HCT116 (cell line): Measurements from ENCODE around the gene EFL1. TPM values are rescaled to one million over a fixed set of nuclear protein-coding genes. Genes with fewer than 3 reads are reported as not detected.

Experiments
- ATAC-seq: fragments of 200-7000 bp; cut with Tn5 transposase; 2 replicates; pipeline ENCODE4 v1.9.1; 2020; ENCODE audit warnings: mild to moderate bottlenecking, moderate library complexity
- BruUV-seq: library from RNA; stranded (reverse); fragments of 400-500 nt; replicated peaks from 2 replicates; lab custom pipeline; 2021; lab: Mats Ljungman, UMichigan
- CTCF ChIA-PET: fragments of 300-600 bp; sonication (Branson Sonifier 250); formaldehyde crosslinking; loops from one replicate; lab custom pipeline; 2021; ENCODE audit warnings: antibody characterized with exemption; lab: Charles Lee
- POLR2A ChIA-PET: fragments of 300-600, 350-600 bp; sonication (Branson Sonifier 250); formaldehyde crosslinking; loops from one replicate; lab custom pipeline; 2021; ENCODE audit warnings: antibody characterized with exemption; lab: Charles Lee
- RAD21 ChIA-PET, 2 experiments: fragments of 300-600 bp; sonication (Branson Sonifier 250); formaldehyde crosslinking; loops; one replicate each; lab custom pipeline; 2023; ENCODE audit warnings: low total read pairs in 2 of 2; ENCODE audit not compliant: uncharacterized antibody in 2 of 2, unreplicated experiment in 2 of 2, low non-redundant PET in 1 of 2; lab: Charles Lee
- DNase-seq: peaks from one replicate; pipeline ENCODE4 v3.0.0-alpha.2; 2010; ENCODE audit warnings: low read depth, low spot score
- H2AFZ ChIP-seq: fragments of 200-600 bp; shearing (Covaris generic), sonication (generic); 2 replicates; pipeline ENCODE4 v1.6.1; 2017; ENCODE audit warnings: low read depth, mixed run types, mixed read lengths, antibody characterized with exemption, low read length; ENCODE audit not compliant: poor library complexity, severe bottlenecking
- H3K27ac ChIP-seq: 2 replicates; pipeline ENCODE4 v1.5.1; 2012; ENCODE audit warnings: low read depth, low read length
- H3K27me3 ChIP-seq: fragments of 200-600 bp; sonication (generic); 2 replicates; pipeline ENCODE4 v1.6.1; 2016; ENCODE audit warnings: mixed run types, low read length, mixed read lengths; ENCODE audit not compliant: insufficient read depth
- H3K36me3 ChIP-seq, 2 experiments: fragments of 200-500 bp in 1 of 2; fragments of 200-600 bp in 1 of 2; sonication (Bioruptor generic) in 1 of 2; sonication (generic) in 1 of 2; 2 replicates each; pipeline versions ENCODE4 v1.5.1 to v1.6.1; 2014 to 2016; ENCODE audit warnings: low read length in 2 of 2, inconsistent platforms in 1 of 2, mixed read lengths in 1 of 2, mixed run types in 1 of 2; ENCODE audit not compliant: insufficient read depth in 2 of 2, control insufficient read depth in 1 of 2
- H3K4me1 ChIP-seq, 2 experiments: fragments of 200-600 bp in 1 of 2; sonication (generic) in 1 of 2; 2 replicates each; pipeline versions ENCODE4 v1.5.1 to v1.6.1; 2012 to 2017; ENCODE audit warnings: low read length in 2 of 2, inconsistent platforms in 1 of 2, mild to moderate bottlenecking in 1 of 2, mixed read lengths in 1 of 2, mixed run types in 1 of 2, moderate library complexity in 1 of 2; ENCODE audit not compliant: insufficient read depth in 2 of 2, control insufficient read depth in 1 of 2
- H3K4me2 ChIP-seq: fragments of 200-600 bp; sonication (generic); 2 replicates; pipeline ENCODE4 v1.6.1; 2017; ENCODE audit warnings: mixed run types, low read length, mixed read lengths
- H3K4me3 ChIP-seq, 2 experiments: fragments of 200-600 bp in 1 of 2; sonication (generic) in 1 of 2; replicated peaks in 1 of 2; 2 replicates each; pipeline ENCODE4 v1.5.1; 2011 to 2016; ENCODE audit warnings: low read length in 2 of 2, control low read depth in 1 of 2, low read depth in 1 of 2, mild to moderate bottlenecking in 1 of 2, mixed read lengths in 1 of 2, mixed run types in 1 of 2
- H3K79me2 ChIP-seq: fragments of 200-600 bp; sonication (generic); 2 replicates; pipeline ENCODE4 v1.6.1; 2017; ENCODE audit warnings: mild to moderate bottlenecking, mixed run types, low read length, moderate library complexity, mixed read lengths; ENCODE audit not compliant: insufficient read depth
- H3K9ac ChIP-seq: fragments of 200-600 bp; sonication (generic); 2 replicates; pipeline ENCODE4 v1.6.1; 2016; ENCODE audit warnings: low read length, mixed read lengths
- H3K9me2 ChIP-seq: fragments of 200-600 bp; sonication (generic), shearing (Covaris generic); 2 replicates; pipeline ENCODE4 v1.6.1; 2017; ENCODE audit warnings: mixed run types, mild to moderate bottlenecking, moderate library complexity; ENCODE audit not compliant: insufficient read depth
- H3K9me3 ChIP-seq, 2 experiments: fragments of 200-500 bp in 1 of 2; fragments of 200-600 bp in 1 of 2; sonication (Bioruptor generic) in 1 of 2; sonication (generic) in 1 of 2; 2 replicates each; pipeline ENCODE4 v1.6.1; 2014 to 2017; ENCODE audit warnings: low read length in 2 of 2, mixed read lengths in 2 of 2, inconsistent platforms in 1 of 2, low read depth in 1 of 2, mild to moderate bottlenecking in 1 of 2, mixed run types in 1 of 2, moderate library complexity in 1 of 2; ENCODE audit not compliant: control insufficient read depth in 1 of 2, insufficient read depth in 1 of 2
- H4K20me1 ChIP-seq: fragments of 200-600 bp; sonication (generic), shearing (Covaris generic); 2 replicates; pipeline ENCODE4 v1.6.1; 2017; ENCODE audit warnings: mixed run types, mild to moderate bottlenecking, moderate library complexity; ENCODE audit not compliant: insufficient read depth
- EGR1 ChIP-seq: IDR thresholded peaks from 2 replicates; pipeline ENCODE4 v1.6.1; 2012; ENCODE audit warnings: low read depth
- ELF1 ChIP-seq: IDR thresholded peaks from 2 replicates; pipeline ENCODE4 v1.6.1; 2012; ENCODE audit warnings: low read depth, borderline replicate concordance
- EZH2phosphoT487 ChIP-seq: fragments of 200-600 bp; IDR thresholded peaks from 2 replicates; pipeline ENCODE4 v1.6.1; 2018; ENCODE audit warnings: antibody characterized with exemption, borderline replicate concordance
- MAX ChIP-seq: IDR thresholded peaks from 2 replicates; pipeline ENCODE4 v1.6.1; 2012
- POLR2AphosphoS5 ChIP-seq: IDR thresholded peaks from 2 replicates; pipeline ENCODE4 v1.6.1; 2011; ENCODE audit warnings: mild to moderate bottlenecking, low read depth, low read length, moderate library complexity
- REST ChIP-seq: IDR thresholded peaks from 2 replicates; pipeline ENCODE4 v1.6.1; 2012; ENCODE audit warnings: low read depth
- SP1 ChIP-seq: IDR thresholded peaks from 2 replicates; pipeline ENCODE4 v1.6.1; 2012; ENCODE audit warnings: low read depth
- SRF ChIP-seq: IDR thresholded peaks from 2 replicates; pipeline ENCODE4 v1.6.1; 2012; ENCODE audit warnings: low read depth
- TCF7L2 ChIP-seq: IDR thresholded peaks from 2 replicates; pipeline ENCODE4 v1.7.0; 2011; ENCODE audit warnings: borderline replicate concordance, inconsistent platforms; ENCODE audit not compliant: insufficient read depth, insufficient read length; ENCODE audit errors: extremely low read depth
- YY1 ChIP-seq: IDR thresholded peaks from 2 replicates; pipeline ENCODE4 v1.6.1; 2011; ENCODE audit warnings: low read length, low read depth, moderate library complexity, mild to moderate bottlenecking; ENCODE audit not compliant: insufficient replicate concordance; ENCODE audit errors: extremely low read depth
- ZBTB33 ChIP-seq: IDR thresholded peaks from 2 replicates; pipeline ENCODE4 v1.6.1; 2011; ENCODE audit warnings: mild to moderate bottlenecking, low read length, moderate library complexity; ENCODE audit not compliant: insufficient replicate concordance; ENCODE audit errors: extremely low read depth
- ZNF274 ChIP-seq: fragments of 200-500 bp; sonication (Bioruptor generic); IDR thresholded peaks from 2 replicates; pipeline ENCODE4 v1.6.1; 2014; ENCODE audit warnings: mild to moderate bottlenecking, low read depth, low read length, inconsistent platforms
- intact Hi-C: fragments of 100-400 bp; cut with micrococcal nuclease; formaldehyde crosslinking; loops from 2 replicates; pipeline ENCODE4 v1.10.0; 2022
- total RNA-seq: library from RNA; stranded (reverse); gene quantifications from one replicate; pipeline ENCODE4 v1.2.1, GENCODE V29; 2021; ENCODE audit not compliant: unreplicated experiment

EFL1 gene
- total RNA-seq, 1 experiment from 2014 or later: 12.7 TPM

- no peak overlapping the region for H3K4me3 ChIP-seq
- H3K36me3 ChIP-seq: no peaks in the 10 kb centered on the region; a peak in 1 of 4 replicates
- ChIA-PET RAD21 (no interaction called here), POLR2A (no interaction called here), CTCF (interaction anchor here (0.7 kb wide), 1 partner anchor 88 kb away, joined by 3 read pairs; no protein-coding TSS in a partner anchor)
- H3K79me2 ChIP-seq: no peaks in the 10 kb centered on the region
- no peaks in the 10 kb centered on the region for H3K27me3 ChIP-seq
- H2AFZ ChIP-seq: no peak overlapping the region
- BruUV-seq: no TSS peak
- no peaks in the 10 kb centered on the region for H4K20me1 ChIP-seq
- H3K9ac ChIP-seq: no peak overlapping the region
- H3K27ac ChIP-seq: no peak overlapping the region
- TF ChIP-seq ELF1: no peak
- TF ChIP-seq ZNF274: no peak
- TF ChIP-seq MAX: no peak
- no peak for TF ChIP-seq EZH2phosphoT487
- no peak for TF ChIP-seq REST
- TF ChIP-seq YY1: no peak
- no peak for TF ChIP-seq SP1
- TF ChIP-seq TCF7L2: no peak
- TF ChIP-seq POLR2AphosphoS5: no peak
- TF ChIP-seq ZBTB33: no peak
- no peak for TF ChIP-seq SRF
- no peak for TF ChIP-seq EGR1
- no peak overlapping the region for H3K4me2 ChIP-seq
- no peaks in the 10 kb centered on the region for H3K9me3 ChIP-seq
- H3K9me2 ChIP-seq: no peaks in the 10 kb centered on the region
- DNase-seq (no peak), ATAC-seq (no peak)
- H3K4me1 ChIP-seq: peaks cover 0 to 14% of the 10 kb centered on the region in 2 experiments; a peak in 2 of 4 replicates
- intact Hi-C loops: no loop called here
Measured at GRCh38 chr15:82136120-82136519, 126.4 kb downstream of the EFL1 start.
